ENCODE results near the gene EXOSC5. TPM values are rescaled to one million over a fixed set of nuclear protein-coding genes. Genes with fewer than 3 reads are reported as not detected.
A peak's percentile ranks its signal among the peaks of the same experiment; 100 is the strongest.
"Not testable (repeated sequence)": the region's sequence is repeated elsewhere in the genome, so short reads cannot be mapped to it uniquely, and the experiment has no call there.

The EXOSC5 gene
- total RNA-seq, 1 experiment from 2014 or later = 24.4 TPM

- no peaks in the 10 kb centered on the region for H3K27me3 ChIP-seq (replicated peaks)
- no peak overlapping the region for H3K27ac ChIP-seq
- H3K4me1 ChIP-seq (replicated peaks) = peaks cover 15% of the 10 kb centered on the region
- DNase-seq (ENCODE audit: low read depth in 1 of 2, low spot score in 2 of 2) = no peak
- no peaks in the 10 kb centered on the region for H3K9me3 ChIP-seq (replicated peaks)
- peak overlapping the region; percentile 66 for H3K4me3 ChIP-seq
- peaks cover 56% of the 10 kb centered on the region for H3K36me3 ChIP-seq
Observed at GRCh38 chr19:41350735-41351338, 46.3 kb downstream of the EXOSC5 start.

GRCh38 chr19:41346916-41347315 lies 50.2 kb downstream of the EXOSC5 start:
- not testable (repeated sequence) for DNase-seq (ENCODE audit: low read depth in 1 of 2, low spot score in 2 of 2); H3K27ac ChIP-seq; H3K4me3 ChIP-seq; H3K9me3 ChIP-seq (replicated peaks); H3K27me3 ChIP-seq (replicated peaks)
- H3K36me3 ChIP-seq = peaks cover 85% of the 10 kb centered on the region
- H3K4me1 ChIP-seq (replicated peaks) = peaks cover 11% of the 10 kb centered on the region

GRCh38 chr19:41344162-41344561 lies 53.0 kb downstream of the EXOSC5 start:
- Histone ChIP-seq H3K27ac (no peak overlapping the region), H3K4me3 (no peak overlapping the region), H3K27me3 (replicated peaks) (no peaks in the 10 kb centered on the region), H3K4me1 (replicated peaks) (peaks cover 18% of the 10 kb centered on the region), H3K36me3 (peaks cover 87% of the 10 kb centered on the region), H3K9me3 (replicated peaks) (no peaks in the 10 kb centered on the region)
- no peak for DNase-seq (ENCODE audit: low read depth in 1 of 2, low spot score in 2 of 2)

GRCh38 chr19:41341669-41342490 lies 55.3 kb downstream of the EXOSC5 start:
- H3K36me3 ChIP-seq = peaks cover 87% of the 10 kb centered on the region

GRCh38 chr19:41339936-41340335 lies 57.2 kb downstream of the EXOSC5 start:
- no peaks in the 10 kb centered on the region for H3K27me3 ChIP-seq (replicated peaks)
- H3K27ac ChIP-seq = peak overlapping the region; percentile 68
- peak; percentile 66 to 77 for DNase-seq (ENCODE audit: low read depth in 1 of 2, low spot score in 2 of 2)
- peaks cover 83% of the 10 kb centered on the region for H3K36me3 ChIP-seq
- H3K9me3 ChIP-seq (replicated peaks) = no peaks in the 10 kb centered on the region
- H3K4me3 ChIP-seq = no peak overlapping the region
- H3K4me1 ChIP-seq (replicated peaks) = peaks cover 18% of the 10 kb centered on the region

More at GRCh38 chr19:41341669-41342490, 55.3 kb downstream of the EXOSC5 start:
- DNase-seq (ENCODE audit: low read depth in 1 of 2, low spot score in 2 of 2) = no peak
- H3K9me3 ChIP-seq (replicated peaks) = no peaks in the 10 kb centered on the region
- H3K4me3 ChIP-seq = no peak overlapping the region
- no peak overlapping the region for H3K27ac ChIP-seq
- H3K27me3 ChIP-seq (replicated peaks) = no peaks in the 10 kb centered on the region
- H3K4me1 ChIP-seq (replicated peaks) = peaks cover 18% of the 10 kb centered on the region

Other genes starting within 250 kb of the EXOSC5 start
- not detected in 2 replicates for gene CYP2S1, start 204.1 kb downstream of the EXOSC5 start, total RNA-seq (2014; rRNA removed; shearing (Covaris generic))
- gene AXL, start 178.1 kb downstream of the EXOSC5 start, total RNA-seq (2014; rRNA removed; shearing (Covaris generic)) = 181 and 224 TPM in 2 replicates
- gene HNRNPUL1, start 133.0 kb downstream of the EXOSC5 start, total RNA-seq (2014; rRNA removed; shearing (Covaris generic)) = 147 and 162 TPM in 2 replicates
- gene CCDC97, start 87.2 kb downstream of the EXOSC5 start, total RNA-seq (2014; rRNA removed; shearing (Covaris generic)) = 6.0 and 10.7 TPM in 2 replicates
- gene TGFB1, start 43.4 kb downstream of the EXOSC5 start, total RNA-seq (2014; rRNA removed; shearing (Covaris generic)) = 16.4 and 17.4 TPM in 2 replicates
- gene B9D2, start 33.2 kb downstream of the EXOSC5 start, total RNA-seq (2014; rRNA removed; shearing (Covaris generic)) = 3.3 and 10.7 TPM in 2 replicates
- gene TMEM91, start 20.8 kb downstream of the EXOSC5 start, total RNA-seq (2014; rRNA removed; shearing (Covaris generic)) = 0.44 and 2.5 TPM in 2 replicates
- gene BCKDHA, start 459 bp upstream of the EXOSC5 start, total RNA-seq (2014; rRNA removed; shearing (Covaris generic)) = 14.1 and 25.5 TPM in 2 replicates
- gene B3GNT8, start 30.0 kb upstream of the EXOSC5 start, total RNA-seq (2014; rRNA removed; shearing (Covaris generic)) = not detected in 2 replicates
- 57.8 and 85.5 TPM in 2 replicates for gene DMAC2, start 42.6 kb upstream of the EXOSC5 start, total RNA-seq (2014; rRNA removed; shearing (Covaris generic))
- gene ERICH4, start 45.8 kb upstream of the EXOSC5 start, total RNA-seq (2014; rRNA removed; shearing (Covaris generic)) = not detected in 2 replicates
- gene CEACAM21, start 178.8 kb upstream of the EXOSC5 start, total RNA-seq (2014; rRNA removed; shearing (Covaris generic)) = not detected in 2 replicates
- gene CEACAM4, start 229.7 kb upstream of the EXOSC5 start, total RNA-seq (2014; rRNA removed; shearing (Covaris generic)) = not detected in 2 replicates